ENCODE results near the gene SSBP1. TPM values are rescaled to one million over a fixed set of nuclear protein-coding genes. Genes with fewer than 3 reads are reported as not detected.

The SSBP1 gene
- total and polyA plus RNA-seq, 2 of the 4 experiments (the other 2 are of a cell fraction) = 158 to 204 TPM

- Histone ChIP-seq H3K56ac (ENCODE audit: extremely low read depth, insufficient read depth, low read length) (no peak overlapping the region), H3K9ac (ENCODE audit: low read depth, low read length) (no peak overlapping the region), H3K18ac (ENCODE audit: low read depth, low read length) (no peak overlapping the region), H3K36me3 (ENCODE audit: control insufficient read depth, insufficient read depth, low read length) (no peaks in the 10 kb centered on the region), H3K27me3 (ENCODE audit: control insufficient read depth, insufficient read depth, low read length) (no peaks in the 10 kb centered on the region), H2AK5ac (ENCODE audit: low read depth, low read length) (no peak overlapping the region), H3K4me1 (ENCODE audit: control insufficient read depth, insufficient read depth, low read length) (peaks cover 1% of the 10 kb centered on the region; the same call in 1 of the 2 replicates), H3K23ac (ENCODE audit: low read depth, low read length) (no peak overlapping the region), H3K27ac (ENCODE audit: insufficient read depth, low read length) (no peak overlapping the region), H3K4me2 (ENCODE audit: low read depth, low read length) (no peak overlapping the region), H3K9me1 (ENCODE audit: insufficient read depth, low read length) (no peaks in the 10 kb centered on the region), H2BK5ac (ENCODE audit: low read depth, low read length, poor library complexity, severe bottlenecking) (no peak overlapping the region), H3K4ac (ENCODE audit: low read depth, low read length) (no peak overlapping the region), H4K91ac (ENCODE audit: insufficient read depth, low read depth, low read length) (no peak overlapping the region), H2AFZ (replicated peaks; ENCODE audit: low read length, poor library complexity) (no peak overlapping the region), H3K79me1 (ENCODE audit: low read depth in 1 of 2, low read length in 2 of 2) (peaks cover 8 to 11% of the 10 kb centered on the region in 2 experiments; a peak in 2 of 4 replicates), H2AK9ac (replicated peaks; ENCODE audit: low read depth, low read length, poor library complexity) (no peak overlapping the region), H3K14ac (replicated peaks; ENCODE audit: low read depth, low read length) (no peak overlapping the region), H2BK15ac (ENCODE audit: low read depth, low read length) (no peak overlapping the region), H3K4me3 (ENCODE audit: insufficient read depth, low read depth, low read length) (no peak overlapping the region), H4K20me1 (ENCODE audit: insufficient read depth, low read length) (no peaks in the 10 kb centered on the region; the same call in 1 of the 2 replicates), H4K5ac (ENCODE audit: low read depth, low read length) (no peak overlapping the region), H4K8ac (ENCODE audit: low read depth in 2 of 2, low read length in 2 of 2) (no peak overlapping the region), H2BK120ac (ENCODE audit: low read depth, low read length) (no peak overlapping the region), H3K9me3 (ENCODE audit: control insufficient read depth, insufficient read depth, low read length) (no peaks in the 10 kb centered on the region), H2BK20ac (ENCODE audit: low read depth, low read length) (no peak overlapping the region)
- POLR2A ChIA-PET (ENCODE audit: unreplicated experiment) = no interaction called here
- CTCF ChIA-PET = interaction anchor here (1.5 kb wide), 1 partner anchor 41 kb away, joined by 5 read pairs; the partner anchor contains the start of gene SSBP1
- TF ChIP-seq CEBPB (IDR thresholded peaks at IDR 0.05; ENCODE audit: low read depth, low read length) (peak; percentile 35; the same call in 1 of the 2 replicates), FOS (IDR thresholded peaks at IDR 0.05; ENCODE audit: low read depth, low read length) (no peak), RAD21 (IDR thresholded peaks at IDR 0.05; ENCODE audit: low read length) (no peak)
- in situ Hi-C loops (cut with MboI; ENCODE audit: low sequenced_read_pairs) = no loop called here
- dilution Hi-C loops (cut with HindIII; ENCODE audit: low sequenced_read_pairs, unreplicated experiment) = no loop called here
- no TSS peak for BruUV-seq (replicated peaks)
- ATAC-seq (ENCODE audit: low read depth) (no peak), DNase-seq (peak; percentile 74)
- WGBS, 2 experiments (ENCODE audit: extremely low coverage in 2 of 2, insufficient read length in 1 of 2) = no CpG with 5 or more reads among the region's 10 CpGs
- intact Hi-C loops (cut with micrococcal nuclease) = no loop called here
These were observed 40.8 kb upstream of the SSBP1 start for GRCh38 chr7:141697211-141697871.
